HEK293T (cell line): ENCODE measurements around the gene ELP4.
"Not testable (repeated sequence)": the region's sequence is repeated elsewhere in the genome, so short reads cannot be mapped to it uniquely, and the experiment has no call there.

Experiments used
- CTCF ChIA-PET: fragments of 350-600 bp; formaldehyde crosslinking; extraction: SDS; loops from one replicate; lab custom pipeline; 2021; ENCODE audit warnings: antibody characterized with exemption, inconsistent platforms; lab: Yijun Ruan, JAX
- POLR2A ChIA-PET: fragments of 350-600 bp; formaldehyde crosslinking; extraction: SDS; loops from one replicate; lab custom pipeline; 2020; ENCODE audit warnings: antibody characterized with exemption, inconsistent platforms; lab: Yijun Ruan, JAX
- DNase-seq: peaks from one replicate; pipeline ENCODE4 v3.0.0; 2012; ENCODE audit warnings: mixed read lengths; ENCODE audit errors: extremely low spot score
- ARNT ChIP-seq: fragments of 450-650 bp; IDR thresholded peaks from 2 replicates; pipeline ENCODE4 v1.6.1; 2017; ENCODE audit warnings: mild to moderate bottlenecking
- BHLHE40 ChIP-seq: fragments of 450-650 bp; IDR thresholded peaks from 2 replicates; pipeline ENCODE4 v1.6.1; 2016; ENCODE audit warnings: mild to moderate bottlenecking, moderate library complexity, borderline replicate concordance
- CTBP1 ChIP-seq: fragments of 450-650 bp; IDR thresholded peaks from 2 replicates; pipeline ENCODE4 v1.6.1; 2016; ENCODE audit warnings: borderline replicate concordance
- ELF4 ChIP-seq: fragments of 450-650 bp; IDR thresholded peaks from 2 replicates; pipeline ENCODE4 v1.6.1; 2017; ENCODE audit warnings: antibody characterized with exemption
- FOXA1 ChIP-seq: fragments of 450-650 bp; IDR thresholded peaks from 2 replicates; pipeline ENCODE4 v1.6.1; 2016; ENCODE audit warnings: mild to moderate bottlenecking
- FOXK2 ChIP-seq: fragments of 450-650 bp; IDR thresholded peaks from 2 replicates; pipeline ENCODE4 v1.6.1; 2016; ENCODE audit warnings: mild to moderate bottlenecking
- FOXM1 ChIP-seq: fragments of 450-650 bp; IDR thresholded peaks from 2 replicates; pipeline ENCODE4 v1.6.1; 2017; ENCODE audit warnings: mild to moderate bottlenecking, borderline replicate concordance
- HDGF ChIP-seq: fragments of 450-650 bp; IDR thresholded peaks from 2 replicates; pipeline ENCODE4 v1.6.1; 2017; ENCODE audit warnings: antibody characterized with exemption, borderline replicate concordance
- L3MBTL2 ChIP-seq: fragments of 450-650 bp; conservative IDR thresholded peaks from 2 replicates; pipeline ENCODE4 v1.6.1; 2016; ENCODE audit warnings: mild to moderate bottlenecking
- LEF1 ChIP-seq: fragments of 450-650 bp; IDR thresholded peaks from 2 replicates; pipeline ENCODE4 v1.6.1; 2017; ENCODE audit warnings: mild to moderate bottlenecking, borderline replicate concordance
- NFRKB ChIP-seq: fragments of 450-650 bp; IDR thresholded peaks from 2 replicates; pipeline ENCODE4 v1.6.1; 2016; ENCODE audit warnings: mild to moderate bottlenecking, moderate library complexity
- SP1 ChIP-seq: fragments of 450-650 bp; IDR thresholded peaks from 2 replicates; pipeline ENCODE4 v1.6.1; 2017
- SUZ12 ChIP-seq: fragments of 450-650 bp; IDR thresholded peaks from 2 replicates; pipeline ENCODE4 v1.6.1; 2016; ENCODE audit warnings: mild to moderate bottlenecking
- TARDBP ChIP-seq: fragments of 450-650 bp; IDR thresholded peaks from 2 replicates; pipeline ENCODE4 v1.6.1; 2016
- ZNF384 ChIP-seq: fragments of 450-650 bp; IDR thresholded peaks from 2 replicates; pipeline ENCODE4 v1.6.1; 2016
- TF ChIP-seq, protein P1 (sequence below): fragments of 450-650 bp; IDR thresholded peaks from 2 replicates; pipeline ENCODE4 v1.6.1; 2016

The ELP4 gene

DNA sequence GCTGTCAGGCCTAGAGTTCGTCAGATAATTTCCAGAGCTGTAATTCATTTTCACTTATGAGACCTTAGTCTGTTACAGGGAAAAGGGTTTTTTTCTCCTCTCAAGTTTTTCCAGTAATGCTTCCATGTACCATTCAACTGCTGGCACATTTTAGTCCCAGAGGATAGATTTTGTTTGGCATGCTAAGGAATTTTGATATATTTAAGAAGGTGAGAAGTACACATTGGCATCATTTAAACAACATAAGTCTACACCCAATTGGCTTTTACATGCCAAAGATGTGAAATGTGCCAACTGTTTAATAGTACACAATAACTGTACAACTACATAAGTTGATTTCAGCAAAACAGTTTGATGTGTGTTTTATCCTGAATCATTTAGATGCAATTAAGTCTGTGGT is 230.6 kb downstream of the ELP4 start:
- no peak for DNase-seq
- POLR2A ChIA-PET: no interaction called here
- CTCF ChIA-PET: no interaction called here
- TF ChIP-seq ELF4 (no peak), BHLHE40 (no peak), CTBP1 (no peak), L3MBTL2 (no peak), SUZ12 (no peak), HDGF (no peak), FOXM1 (no peak), NFRKB (no peak), LEF1 (no peak), SP1 (no peak), ZNF384 (no peak), TARDBP (no peak), FOXA1 (no peak), ARNT (no peak), FOXK2 (no peak)
- TF ChIP-seq, protein P1, sequence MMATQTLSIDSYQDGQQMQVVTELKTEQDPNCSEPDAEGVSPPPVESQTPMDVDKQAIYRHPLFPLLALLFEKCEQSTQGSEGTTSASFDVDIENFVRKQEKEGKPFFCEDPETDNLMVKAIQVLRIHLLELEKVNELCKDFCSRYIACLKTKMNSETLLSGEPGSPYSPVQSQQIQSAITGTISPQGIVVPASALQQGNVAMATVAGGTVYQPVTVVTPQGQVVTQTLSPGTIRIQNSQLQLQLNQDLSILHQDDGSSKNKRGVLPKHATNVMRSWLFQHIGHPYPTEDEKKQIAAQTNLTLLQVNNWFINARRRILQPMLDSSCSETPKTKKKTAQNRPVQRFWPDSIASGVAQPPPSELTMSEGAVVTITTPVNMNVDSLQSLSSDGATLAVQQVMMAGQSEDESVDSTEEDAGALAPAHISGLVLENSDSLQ: no peak

DNA sequence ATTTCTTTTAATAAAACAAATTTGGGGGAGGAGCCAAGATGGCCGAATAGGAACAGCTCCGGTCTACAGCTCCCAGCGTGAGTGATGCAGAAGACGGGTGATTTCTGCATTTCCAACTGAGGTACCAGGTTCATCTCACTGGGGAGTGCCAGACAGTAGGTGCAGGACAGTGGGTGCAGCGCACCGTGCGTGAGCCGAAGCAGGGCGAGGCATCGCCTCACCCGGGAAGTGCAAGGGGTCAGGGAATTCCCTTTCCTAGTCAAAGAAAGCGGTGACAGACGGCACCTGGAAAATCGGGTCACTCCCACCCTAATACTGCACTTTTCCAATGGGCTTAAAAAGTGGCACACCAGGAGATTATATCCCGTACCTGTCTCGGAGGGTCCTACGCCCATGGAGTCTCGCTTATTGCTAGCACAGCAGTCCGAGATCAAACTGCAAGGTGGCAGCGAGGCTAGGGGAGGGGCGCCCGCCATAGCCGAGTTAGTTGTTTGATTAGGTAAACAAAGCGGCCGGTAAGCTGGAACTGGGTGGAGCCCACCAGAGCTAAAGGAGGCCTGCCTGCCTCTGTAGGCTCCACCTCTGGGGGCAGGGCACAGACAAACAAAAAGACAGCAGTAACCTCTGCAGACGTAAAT is 231.3 kb downstream of the ELP4 start:
- DNase-seq, CTCF ChIA-PET, POLR2A ChIA-PET: not testable (repeated sequence)

DNA sequence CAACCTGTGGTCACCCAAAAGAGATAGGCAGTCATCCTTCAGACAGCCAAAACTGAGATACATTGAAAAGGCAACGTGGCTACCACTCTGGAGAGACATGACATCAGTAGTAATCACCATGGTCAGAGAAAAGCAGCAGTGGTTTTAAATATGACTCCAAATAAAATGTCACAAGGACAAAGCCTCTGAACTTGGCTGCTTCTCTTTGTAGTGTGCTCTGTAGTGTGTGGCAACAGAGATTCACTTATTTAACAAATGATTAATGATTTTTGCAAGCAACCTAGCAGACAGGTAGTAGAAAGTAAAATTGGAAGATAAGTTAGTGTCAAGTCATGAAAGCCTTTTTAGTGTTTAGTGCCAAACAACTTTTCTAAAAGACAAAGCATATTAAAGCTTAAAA is 238.0 kb downstream of the ELP4 start:
- TF ChIP-seq L3MBTL2: no peak
- no peak for TF ChIP-seq FOXA1
- no peak for TF ChIP-seq NFRKB
- TF ChIP-seq SP1: no peak
- TF ChIP-seq ARNT: no peak
- no peak for TF ChIP-seq FOXM1
- TF ChIP-seq ELF4: no peak
- no peak for TF ChIP-seq FOXK2
- no peak for TF ChIP-seq TARDBP
- no peak for TF ChIP-seq CTBP1
- no peak for TF ChIP-seq LEF1
- ChIA-PET CTCF (no interaction called here), POLR2A (no interaction called here)
- DNase-seq: no peak

DNA sequence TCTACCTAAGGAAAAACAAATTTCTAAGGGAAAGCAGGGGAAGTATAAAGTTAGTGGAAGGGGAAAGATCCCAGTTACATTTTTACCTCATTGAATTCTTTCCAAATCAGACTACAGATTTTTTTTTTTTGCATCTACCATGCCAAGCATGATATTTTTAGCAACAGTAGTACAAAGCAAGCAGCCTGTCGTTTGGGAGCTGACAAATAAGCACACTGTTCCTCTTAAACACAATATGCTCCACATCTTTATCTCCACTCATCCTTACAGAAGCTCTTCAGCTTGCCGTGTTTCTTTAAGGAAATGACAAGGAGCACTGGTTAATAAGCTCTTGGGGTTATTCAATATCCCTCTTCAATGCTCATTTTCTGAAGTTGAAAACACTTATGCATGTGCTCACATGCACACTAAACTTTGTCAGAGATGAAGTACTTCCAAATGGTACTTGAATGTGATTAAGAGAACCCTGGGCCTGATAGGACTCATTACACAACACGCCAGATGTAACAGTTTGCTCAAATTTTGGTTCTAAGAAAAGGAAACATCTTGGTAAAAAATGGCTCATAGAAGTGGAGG is 247.8 kb downstream of the ELP4 start:
- TF ChIP-seq ZNF384: no peak
- no peak for TF ChIP-seq BHLHE40
- no peak for TF ChIP-seq SP1
- no peak for TF ChIP-seq ELF4
- TF ChIP-seq FOXM1: no peak
- no peak for TF ChIP-seq FOXK2
- no peak for TF ChIP-seq SUZ12
- TF ChIP-seq, protein P1: no peak
- TF ChIP-seq HDGF: no peak
- no peak for TF ChIP-seq CTBP1
- no peak for TF ChIP-seq ARNT
- no peak for TF ChIP-seq TARDBP
- no peak for TF ChIP-seq FOXA1
- DNase-seq: no peak
- CTCF ChIA-PET: interaction anchor here (0.6 kb wide), 1 partner anchor 51 kb away, joined by 3 read pairs; no protein-coding TSS in a partner anchor
- POLR2A ChIA-PET: no interaction called here

DNA sequence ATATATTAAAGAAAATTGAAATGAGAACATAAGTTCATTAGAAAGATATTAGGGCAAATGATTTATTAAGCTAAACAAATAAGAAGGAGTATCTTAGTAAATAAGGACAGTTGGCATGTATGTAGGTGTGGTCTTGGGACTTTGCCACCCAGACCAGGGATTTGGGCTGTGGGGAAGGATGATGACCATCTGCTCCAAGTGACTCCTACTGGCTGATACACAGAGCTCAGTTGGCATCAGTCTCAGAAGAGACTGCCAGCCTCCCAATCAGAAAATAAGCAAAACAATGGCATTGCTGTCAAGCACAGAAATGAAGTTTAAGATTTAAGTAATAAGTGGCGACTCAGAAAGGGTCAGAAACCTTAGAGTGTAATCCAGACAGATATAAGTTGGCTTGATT is 252.1 kb downstream of the ELP4 start:
- POLR2A ChIA-PET: no interaction called here
- TF ChIP-seq LEF1: no peak
- no peak for TF ChIP-seq L3MBTL2
- TF ChIP-seq ELF4: no peak
- no peak for TF ChIP-seq ARNT
- no peak for TF ChIP-seq FOXM1
- TF ChIP-seq BHLHE40: no peak
- no peak for TF ChIP-seq NFRKB
- CTCF ChIA-PET: no interaction called here
- no peak for DNase-seq

DNA sequence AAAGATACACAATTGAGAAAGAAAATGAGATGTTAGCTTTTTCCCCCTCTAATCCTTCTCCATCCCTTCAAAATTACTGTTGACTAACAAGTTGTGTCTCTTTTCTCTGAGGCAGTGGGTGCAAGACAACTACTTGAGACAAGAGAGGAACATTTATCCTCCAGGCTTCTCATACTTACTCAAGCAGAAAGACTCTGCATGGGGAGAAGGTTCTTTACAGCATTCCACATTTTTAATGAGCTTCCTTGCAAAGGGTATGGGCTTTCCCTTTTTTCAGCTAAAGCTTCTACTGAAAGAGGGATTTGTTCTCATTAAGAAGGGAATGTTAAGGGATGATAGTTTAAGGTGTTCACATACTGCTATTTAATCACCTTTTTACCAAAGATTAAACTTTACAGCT is 253.7 kb downstream of the ELP4 start:
- POLR2A ChIA-PET: no interaction called here
- DNase-seq: no peak
- TF ChIP-seq TARDBP: no peak
- no peak for TF ChIP-seq CTBP1
- TF ChIP-seq, protein P1: no peak
- no peak for TF ChIP-seq BHLHE40
- TF ChIP-seq ELF4: no peak
- TF ChIP-seq LEF1: no peak
- no peak for TF ChIP-seq NFRKB
- TF ChIP-seq FOXK2: no peak
- no peak for TF ChIP-seq SP1
- CTCF ChIA-PET: interaction anchor here (0.6 kb wide), 1 partner anchor 134 kb away, joined by 4 read pairs; no protein-coding TSS in a partner anchor
